Subcutaneous adipose tissue (tissue), 4 donors: ENCODE measurements around the gene MT1H. TPM values are rescaled to one million over a fixed set of nuclear protein-coding genes. Genes with fewer than 3 reads are reported as not detected.

Source experiments
- CTCF ChIP-seq: fragments of 450-650 bp; IDR thresholded peaks from one replicate; pipeline ENCODE4 v1.5.1; 2016; ENCODE audit warnings: low read depth, mild to moderate bottlenecking, control low read depth, antibody characterized with exemption, moderate library complexity
- total RNA-seq, 4 donors: library from RNA; depleted of rRNA; stranded (reverse); fragments of >200 nt; gene quantifications; one replicate each; pipeline ENCODE4 v1.1.0, GENCODE V29; 2016

The MT1H gene
- total RNA-seq, 4 donors from 2014 or later = 11.9 TPM; not detected in 3

- no peak for TF ChIP-seq CTCF
These were observed 40.9 kb upstream of the MT1H start for GRCh38 chr16:56628486-56629350.

- TF ChIP-seq CTCF = no peak
These were observed 40.1 kb upstream of the MT1H start for GRCh38 chr16:56629531-56629930.

- TF ChIP-seq CTCF = no peak
These were observed 39.5 kb upstream of the MT1H start for GRCh38 chr16:56630134-56630533.

- TF ChIP-seq CTCF = no peak
These were observed 38.4 kb upstream of the MT1H start for GRCh38 chr16:56631197-56631596.

- no peak for TF ChIP-seq CTCF
These were observed 37.8 kb upstream of the MT1H start for GRCh38 chr16:56631832-56632155.

- no peak for TF ChIP-seq CTCF
These were observed 37.3 kb upstream of the MT1H start, which contains the start of gene MT1M for GRCh38 chr16:56632156-56632847. MT1M (plus strand) TSS chr16:56632659; CDS start chr16:56632732, 73 bp downstream.

GRCh38 chr16:56632848-56633365 lies 36.7 kb upstream of the MT1H start:
- no peak for TF ChIP-seq CTCF
